PC-3 (cell line): ENCODE measurements around the gene CRYBG2. TPM values are rescaled to one million over a fixed set of nuclear protein-coding genes. Genes with fewer than 3 reads are reported as not detected.
"Not testable (repeated sequence)": the region's sequence is repeated elsewhere in the genome, so short reads cannot be mapped to it uniquely, and the experiment has no call there.

Source experiments
- ATAC-seq: fragments of 200-7000 bp; cut with Tn5 transposase; 2 replicates; pipeline ENCODE4 v1.9.1; 2020; ENCODE audit warnings: mild to moderate bottlenecking, moderate library complexity
- BruUV-seq: library from RNA; stranded (reverse); fragments of 400-500 nt; replicated peaks from 2 replicates; lab custom pipeline; 2021; lab: Mats Ljungman, UMichigan
- CTCF ChIA-PET: fragments of 300-600 bp; sonication (Branson Sonifier 250); formaldehyde crosslinking; loops from one replicate; lab custom pipeline; 2022; ENCODE audit warnings: antibody characterized with exemption; lab: Charles Lee
- POLR2A ChIA-PET: fragments of 300-600 bp; sonication (Branson Sonifier 250); formaldehyde crosslinking; loops from one replicate; lab custom pipeline; 2022; ENCODE audit warnings: antibody characterized with exemption; ENCODE audit not compliant: unreplicated experiment; lab: Charles Lee
- DNase-seq: peaks from one replicate; pipeline ENCODE4 v3.0.0-alpha.2; 2015
- H2AFZ ChIP-seq: fragments of 300-600 bp; sonication (generic); 2 replicates; pipeline ENCODE4 v1.6.0; 2016; ENCODE audit warnings: antibody characterized with exemption, low read length
- H3F3A ChIP-seq: fragments of 300-600 bp; sonication (generic); one replicate; pipeline ENCODE4 v1.6.0; 2017; ENCODE audit warnings: antibody characterized with exemption, low read length, control low read depth, mild to moderate bottlenecking; ENCODE audit not compliant: unreplicated experiment
- H3K27ac ChIP-seq: fragments of 300-600 bp; sonication (generic); 2 replicates; pipeline ENCODE4 v1.5.1; 2016; ENCODE audit warnings: mild to moderate bottlenecking, low read length
- H3K27me3 ChIP-seq: fragments of 300-600 bp; sonication (generic); 2 replicates; pipeline ENCODE4 v1.6.1; 2016; ENCODE audit warnings: low read length, mixed read lengths
- H3K36me3 ChIP-seq: fragments of 300-600 bp; sonication (generic); 2 replicates; pipeline ENCODE4 v1.6.1; 2016; ENCODE audit warnings: low read depth, mixed run types, low read length, mixed read lengths
- H3K4me1 ChIP-seq: fragments of 300-600 bp; sonication (generic); 2 replicates; pipeline ENCODE4 v1.5.1; 2016; ENCODE audit warnings: low read length; ENCODE audit not compliant: insufficient read depth
- H3K4me2 ChIP-seq: fragments of 300-600 bp; sonication (generic); 2 replicates; pipeline ENCODE4 v1.6.0; 2016; ENCODE audit warnings: low read length
- H3K4me3 ChIP-seq: fragments of 300-600 bp; sonication (generic); 2 replicates; pipeline ENCODE4 v1.5.1; 2016; ENCODE audit warnings: mild to moderate bottlenecking, low read length, mixed read lengths
- H3K79me2 ChIP-seq: fragments of 300-600 bp; sonication (generic); 2 replicates; pipeline ENCODE4 v1.6.1; 2017; ENCODE audit warnings: low read length, mixed read lengths
- H3K9ac ChIP-seq: fragments of 300-600 bp; sonication (generic); 2 replicates; pipeline ENCODE4 v1.6.0; 2016; ENCODE audit warnings: mild to moderate bottlenecking, low read length
- H3K9me2 ChIP-seq: fragments of 300-600 bp; sonication (generic); replicated peaks from 2 replicates; pipeline ENCODE4 v1.6.1; 2016; ENCODE audit warnings: mixed run types, low read length, mixed read lengths
- H3K9me3 ChIP-seq: fragments of 300-600 bp; sonication (generic); 2 replicates; pipeline ENCODE4 v1.6.1; 2016; ENCODE audit warnings: low read length, mixed read lengths
- H4K20me1 ChIP-seq: fragments of 300-600 bp; sonication (generic); 2 replicates; pipeline ENCODE4 v1.6.1; 2016; ENCODE audit warnings: low read length, mixed read lengths
- EZH2 ChIP-seq: fragments of 300-600 bp; sonication (generic); IDR thresholded peaks from one replicate; pipeline ENCODE4 v1.6.1; 2017; ENCODE audit warnings: antibody characterized with exemption, mild to moderate bottlenecking, low read length; ENCODE audit not compliant: unreplicated experiment
- EZH2phosphoT487 ChIP-seq: fragments of 300-600 bp; sonication (generic); IDR thresholded peaks from 2 replicates; pipeline ENCODE4 v1.6.1; 2018; ENCODE audit warnings: mild to moderate bottlenecking, antibody characterized with exemption, low read length, borderline replicate concordance
- intact Hi-C: fragments of 100-400 bp; cut with micrococcal nuclease; formaldehyde crosslinking; loops from 2 replicates; pipeline ENCODE4 v1.9.0; 2023
- total RNA-seq: library from RNA; depleted of rRNA; stranded (reverse); fragments of >200 nt; gene quantifications from 2 replicates; pipeline ENCODE4 v1.2.3, GENCODE V29; 2014
- TF ChIP-seq, protein P1 (sequence below): fragments of 300-600 bp; sonication (generic); conservative IDR thresholded peaks from 2 replicates; pipeline ENCODE4 v1.5.1; 2017; ENCODE audit warnings: antibody characterized with exemption, low read depth, mild to moderate bottlenecking, low read length

Gene CRYBG2
- total RNA-seq, 1 experiment from 2014 or later: 15.3 TPM

GRCh38 chr1:26335774-26336476 is 18.0 kb downstream of the CRYBG2 start:
- Histone ChIP-seq H2AFZ (peak overlapping the region; percentile 90), H3K36me3 (peaks cover 3% of the 10 kb centered on the region; the same call in 1 of the 2 replicates), H3F3A (no peaks in the 10 kb centered on the region), H3K79me2 (no peaks in the 10 kb centered on the region), H3K27me3 (no peaks in the 10 kb centered on the region), H3K27ac (no peak overlapping the region), H3K9ac (peak overlapping the region; percentile 52), H3K4me3 (peak overlapping the region; percentile 89), H3K4me2 (peak overlapping the region; percentile 86), H3K9me2 (no peaks in the 10 kb centered on the region), H3K4me1 (peaks cover 5% of the 10 kb centered on the region), H3K9me3 (no peaks in the 10 kb centered on the region), H4K20me1 (no peaks in the 10 kb centered on the region)
- CTCF ChIA-PET: no interaction called here
- DNase-seq (no peak), ATAC-seq (peak; percentile 29)
- TSS peak; percentile 53 for BruUV-seq
- intact Hi-C loops: no loop called here
- POLR2A ChIA-PET: no interaction called here
- no peak for TF ChIP-seq EZH2phosphoT487

GRCh38 chr1:26333312-26333711 is 20.6 kb downstream of the CRYBG2 start:
- H4K20me1 ChIP-seq, BruUV-seq, POLR2A ChIA-PET, DNase-seq, H3K9me2 ChIP-seq, ATAC-seq, H3K4me2 ChIP-seq, H3K9ac ChIP-seq, H2AFZ ChIP-seq, H3K27me3 ChIP-seq, H3K4me1 ChIP-seq, H3K4me3 ChIP-seq, H3K27ac ChIP-seq, intact Hi-C loops, H3K9me3 ChIP-seq, H3F3A ChIP-seq, H3K79me2 ChIP-seq, H3K36me3 ChIP-seq: not testable (repeated sequence)
- CTCF ChIA-PET: interaction anchor here (0.6 kb wide), 1 partner anchor 48 kb away, joined by 4 read pairs; no protein-coding TSS in a partner anchor

- Histone ChIP-seq H3K4me3 (no peak overlapping the region), H2AFZ (no peak overlapping the region), H3K4me1 (no peaks in the 10 kb centered on the region), H3K79me2 (no peaks in the 10 kb centered on the region), H3K36me3 (peaks cover 3% of the 10 kb centered on the region; the same call in 1 of the 2 replicates), H4K20me1 (no peaks in the 10 kb centered on the region), H3K9me3 (no peaks in the 10 kb centered on the region), H3K4me2 (no peak overlapping the region), H3K27me3 (no peaks in the 10 kb centered on the region), H3F3A (no peaks in the 10 kb centered on the region), H3K27ac (no peak overlapping the region), H3K9ac (no peak overlapping the region), H3K9me2 (no peaks in the 10 kb centered on the region)
- ATAC-seq (no peak), DNase-seq (no peak)
- no TSS peak for BruUV-seq
- TF ChIP-seq, protein P1, sequence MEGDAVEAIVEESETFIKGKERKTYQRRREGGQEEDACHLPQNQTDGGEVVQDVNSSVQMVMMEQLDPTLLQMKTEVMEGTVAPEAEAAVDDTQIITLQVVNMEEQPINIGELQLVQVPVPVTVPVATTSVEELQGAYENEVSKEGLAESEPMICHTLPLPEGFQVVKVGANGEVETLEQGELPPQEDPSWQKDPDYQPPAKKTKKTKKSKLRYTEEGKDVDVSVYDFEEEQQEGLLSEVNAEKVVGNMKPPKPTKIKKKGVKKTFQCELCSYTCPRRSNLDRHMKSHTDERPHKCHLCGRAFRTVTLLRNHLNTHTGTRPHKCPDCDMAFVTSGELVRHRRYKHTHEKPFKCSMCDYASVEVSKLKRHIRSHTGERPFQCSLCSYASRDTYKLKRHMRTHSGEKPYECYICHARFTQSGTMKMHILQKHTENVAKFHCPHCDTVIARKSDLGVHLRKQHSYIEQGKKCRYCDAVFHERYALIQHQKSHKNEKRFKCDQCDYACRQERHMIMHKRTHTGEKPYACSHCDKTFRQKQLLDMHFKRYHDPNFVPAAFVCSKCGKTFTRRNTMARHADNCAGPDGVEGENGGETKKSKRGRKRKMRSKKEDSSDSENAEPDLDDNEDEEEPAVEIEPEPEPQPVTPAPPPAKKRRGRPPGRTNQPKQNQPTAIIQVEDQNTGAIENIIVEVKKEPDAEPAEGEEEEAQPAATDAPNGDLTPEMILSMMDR: no peak
- TF ChIP-seq EZH2: no peak
- TF ChIP-seq EZH2phosphoT487: no peak
- CTCF ChIA-PET: no interaction called here
- POLR2A ChIA-PET: no interaction called here
- intact Hi-C loops: no loop called here
These were observed 23.7 kb downstream of the CRYBG2 start for GRCh38 chr1:26330276-26330675.

DNA sequence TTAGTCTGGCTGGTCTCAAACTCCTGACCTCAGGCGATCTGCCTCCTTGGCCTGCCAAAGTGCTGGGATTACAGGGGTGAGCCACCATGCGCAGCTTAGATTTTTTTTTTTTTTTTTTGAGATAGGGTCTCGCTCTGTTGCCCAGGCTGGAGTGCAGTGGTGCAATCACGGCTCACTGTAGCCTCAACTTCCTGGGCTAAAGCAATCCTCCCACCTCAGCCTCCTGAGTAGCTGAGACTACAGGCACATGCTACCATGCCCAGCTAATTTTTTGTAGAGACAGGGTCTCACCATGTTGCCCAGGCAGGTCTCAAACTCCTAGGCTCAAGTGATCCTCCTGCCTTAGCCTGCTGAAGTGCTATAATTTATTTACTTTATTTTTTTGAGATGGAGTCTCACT is 24.6 kb downstream of the CRYBG2 start:
- H3K27me3 ChIP-seq, H3K4me1 ChIP-seq, POLR2A ChIA-PET, H4K20me1 ChIP-seq, H3F3A ChIP-seq, DNase-seq, H3K9ac ChIP-seq, H3K4me2 ChIP-seq, H3K79me2 ChIP-seq, BruUV-seq, intact Hi-C loops, H2AFZ ChIP-seq, H3K4me3 ChIP-seq, ATAC-seq, H3K27ac ChIP-seq, H3K9me3 ChIP-seq, H3K9me2 ChIP-seq, CTCF ChIA-PET, H3K36me3 ChIP-seq: not testable (repeated sequence)
